ENCODE measurements around the gene SC5D.

DNA sequence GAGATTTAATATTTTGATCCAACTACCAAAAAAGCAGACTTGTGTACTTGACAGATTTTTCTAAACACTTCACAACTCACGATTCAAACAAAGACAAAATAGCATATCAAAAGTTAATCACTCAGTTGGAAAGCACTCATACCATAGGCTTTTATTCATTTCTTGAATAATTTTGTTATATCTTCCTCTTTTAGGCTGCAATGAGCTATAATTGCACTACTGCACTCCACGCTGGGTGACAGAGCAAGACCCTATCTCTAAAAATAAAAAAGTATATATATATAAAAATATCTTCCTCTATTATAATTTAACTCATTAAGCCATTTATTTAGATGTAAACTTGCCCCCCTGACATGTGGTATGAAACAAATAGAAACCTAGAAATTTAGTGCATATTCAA, 19.9 kb downstream of the SC5D start:
- TF ChIP-seq POLR2AphosphoS5 (IDR thresholded peaks at IDR 0.05; ENCODE audit: borderline replicate concordance, low read depth, low read length): no peak
- no peak for TF ChIP-seq EZH2 (IDR thresholded peaks at IDR 0.05)
- TF ChIP-seq FOXP2 (optimal IDR thresholded peaks at IDR 0.05; ENCODE audit: control extremely low read depth, extremely low read length, insufficient read depth): no peak
